NCI-H510A (cell line): Measurements from ENCODE around the gene CCNG2.

Experiments used
- DNase-seq: peaks from one replicate; lab custom pipeline; 2025; lab: John Stamatoyannopoulos, UW

CCNG2 gene

GRCh38 chr4:77204621-77205020, 47.6 kb downstream of the CCNG2 start:
- no peak for DNase-seq

- DNase-seq: no peak
Measured at GRCh38 chr4:77209012-77209411, 52.0 kb downstream of the CCNG2 start.

- no peak for DNase-seq
Measured at GRCh38 chr4:77209936-77210335, 52.9 kb downstream of the CCNG2 start.

GRCh38 chr4:77215107-77215506, 58.1 kb downstream of the CCNG2 start:
- DNase-seq: no peak

GRCh38 chr4:77217526-77217925, 60.5 kb downstream of the CCNG2 start:
- no peak for DNase-seq

GRCh38 chr4:77219266-77219665, 62.3 kb downstream of the CCNG2 start:
- DNase-seq: no peak
